NCI-H2227 (cell line): ENCODE results near the gene MAP2K1.
A peak's percentile ranks its signal among the peaks of the same experiment; 100 is the strongest.
"Not testable (repeated sequence)": the region's sequence is repeated elsewhere in the genome, so short reads cannot be mapped to it uniquely, and the experiment has no call there.

Experiments used
- DNase-seq: peaks from one replicate; lab custom pipeline; 2025; ENCODE audit not compliant: unreplicated experiment; lab: John Stamatoyannopoulos, UW

MAP2K1 gene

GRCh38 chr15:66386204-66387123 is at the start of gene MAP2K1:
Gene MAP2K1, plus strand, starts transcription at chr15:66386912. Its CDS starts 436 bp downstream, at chr15:66387348.
- peak; percentile 97 for DNase-seq

GRCh38 chr15:66348530-66348929 is 38.2 kb upstream of the MAP2K1 start:
- DNase-seq, result not testable (repeated sequence)

- no peak for DNase-seq
Observed at GRCh38 chr15:66356077-66356358, 30.7 kb upstream of the MAP2K1 start.

GRCh38 chr15:66356359-66357236 is 30.1 kb upstream of the MAP2K1 start, which contains the start of gene TIPIN:
Gene TIPIN, minus strand, starts transcription at chr15:66356685. Its CDS starts 3,738 bp downstream, at chr15:66352947.
- DNase-seq, result peak; percentile 95

- no peak for DNase-seq
Observed at GRCh38 chr15:66359740-66360139, 27.0 kb upstream of the MAP2K1 start.

- DNase-seq, result not testable (repeated sequence)
Observed at GRCh38 chr15:66361745-66362460, 24.8 kb upstream of the MAP2K1 start.

GRCh38 chr15:66362776-66363175 is 23.9 kb upstream of the MAP2K1 start:
- DNase-seq, result no peak

- no peak for DNase-seq
Observed at GRCh38 chr15:66364944-66365528, 21.7 kb upstream of the MAP2K1 start.

GRCh38 chr15:66369773-66370651 is 16.7 kb upstream of the MAP2K1 start:
- DNase-seq, result peak; percentile 33

GRCh38 chr15:66374179-66374578 is 12.5 kb upstream of the MAP2K1 start:
- no peak for DNase-seq

GRCh38 chr15:66378814-66379430 is 7.8 kb upstream of the MAP2K1 start:
- DNase-seq, result no peak

- not testable (repeated sequence) for DNase-seq
Observed at GRCh38 chr15:66381376-66381775, 5.3 kb upstream of the MAP2K1 start.

GRCh38 chr15:66387163-66388042 is 691 bp downstream of the MAP2K1 start:
- DNase-seq, result peak; percentile 31

GRCh38 chr15:66388043-66388363 is 1.3 kb downstream of the MAP2K1 start:
- no peak for DNase-seq

- no peak for DNase-seq
Observed at GRCh38 chr15:66388576-66388975, 1.9 kb downstream of the MAP2K1 start.

GRCh38 chr15:66389098-66389858 is 2.6 kb downstream of the MAP2K1 start:
- no peak for DNase-seq

GRCh38 chr15:66389859-66390381 is 3.2 kb downstream of the MAP2K1 start:
- no peak for DNase-seq

GRCh38 chr15:66390678-66391077 is 4.0 kb downstream of the MAP2K1 start:
- DNase-seq, result no peak
